ENCODE measurements around the gene XIRP1.

DNA sequence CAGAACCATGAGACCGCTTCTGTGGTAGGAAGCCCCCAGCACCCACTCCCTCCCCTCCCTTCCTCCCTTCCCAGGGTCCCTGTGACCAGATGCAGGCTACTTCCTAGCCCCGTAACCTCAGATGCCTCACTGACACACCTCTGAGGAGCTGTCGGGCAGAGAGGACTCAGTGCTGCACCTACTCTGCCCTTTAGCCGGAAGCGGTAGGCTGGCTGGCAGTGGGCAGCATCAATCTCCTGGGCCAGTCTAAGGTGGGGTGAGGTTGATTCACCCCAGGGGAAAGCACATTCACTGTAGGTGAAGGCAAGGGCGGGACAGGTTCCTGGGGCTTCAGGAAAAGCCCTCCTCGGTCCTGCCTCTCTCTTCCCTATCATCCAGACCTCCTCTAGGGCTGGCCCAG, 58.1 kb downstream of the XIRP1 start:
- no peak for TF ChIP-seq EZH2phosphoT487 (IDR thresholded peaks at IDR 0.05; ENCODE audit: borderline replicate concordance, low read length)
- TF ChIP-seq, protein P1, sequence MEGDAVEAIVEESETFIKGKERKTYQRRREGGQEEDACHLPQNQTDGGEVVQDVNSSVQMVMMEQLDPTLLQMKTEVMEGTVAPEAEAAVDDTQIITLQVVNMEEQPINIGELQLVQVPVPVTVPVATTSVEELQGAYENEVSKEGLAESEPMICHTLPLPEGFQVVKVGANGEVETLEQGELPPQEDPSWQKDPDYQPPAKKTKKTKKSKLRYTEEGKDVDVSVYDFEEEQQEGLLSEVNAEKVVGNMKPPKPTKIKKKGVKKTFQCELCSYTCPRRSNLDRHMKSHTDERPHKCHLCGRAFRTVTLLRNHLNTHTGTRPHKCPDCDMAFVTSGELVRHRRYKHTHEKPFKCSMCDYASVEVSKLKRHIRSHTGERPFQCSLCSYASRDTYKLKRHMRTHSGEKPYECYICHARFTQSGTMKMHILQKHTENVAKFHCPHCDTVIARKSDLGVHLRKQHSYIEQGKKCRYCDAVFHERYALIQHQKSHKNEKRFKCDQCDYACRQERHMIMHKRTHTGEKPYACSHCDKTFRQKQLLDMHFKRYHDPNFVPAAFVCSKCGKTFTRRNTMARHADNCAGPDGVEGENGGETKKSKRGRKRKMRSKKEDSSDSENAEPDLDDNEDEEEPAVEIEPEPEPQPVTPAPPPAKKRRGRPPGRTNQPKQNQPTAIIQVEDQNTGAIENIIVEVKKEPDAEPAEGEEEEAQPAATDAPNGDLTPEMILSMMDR (IDR thresholded peaks at IDR 0.05; ENCODE audit: low read depth, low read length, poor library complexity, severe bottlenecking) = no peak

All from DOHH2 (cell line).